Stimulated activated CD8-positive, alpha-beta memory T cell treated with anti-CD3 and anti-CD28 coated beads, Interleukin-7, amount 100 ng/mL, for 1 hour (primary cell): ENCODE results near the gene ARHGEF7.
"Not testable (repeated sequence)": the region's sequence is repeated elsewhere in the genome, so short reads cannot be mapped to it uniquely, and the experiment has no call there.

ENCODE experiments used
- DNase-seq, 2 donors: peaks; one replicate each; pipeline ENCODE4 v3.0.0-alpha.2; 2020; ENCODE audit warnings: low read depth in 2 of 2

Gene ARHGEF7

GRCh38 chr13:111198732-111199378 is 83.7 kb downstream of the ARHGEF7 start:
- not testable (repeated sequence) for DNase-seq

- no peak for DNase-seq
Observed at GRCh38 chr13:111201304-111201940, 86.3 kb downstream of the ARHGEF7 start.

GRCh38 chr13:111202156-111202621 is 87.1 kb downstream of the ARHGEF7 start:
- DNase-seq, result no peak

GRCh38 chr13:111202745-111203144 is 87.6 kb downstream of the ARHGEF7 start:
- no peak for DNase-seq

- DNase-seq, result no peak
Observed at GRCh38 chr13:111203736-111204389, 88.8 kb downstream of the ARHGEF7 start.

- DNase-seq, result no peak
Observed at GRCh38 chr13:111204438-111205177, 89.5 kb downstream of the ARHGEF7 start.

- no peak for DNase-seq
Observed at GRCh38 chr13:111206148-111206547, 91.0 kb downstream of the ARHGEF7 start.

GRCh38 chr13:111209613-111210012 is 94.5 kb downstream of the ARHGEF7 start:
- DNase-seq, result no peak

- DNase-seq, result no peak
Observed at GRCh38 chr13:111210091-111210490, 95.0 kb downstream of the ARHGEF7 start.

GRCh38 chr13:111210544-111211469 is 95.7 kb downstream of the ARHGEF7 start:
- no peak for DNase-seq

- DNase-seq, result no peak
Observed at GRCh38 chr13:111211789-111212516, 96.8 kb downstream of the ARHGEF7 start.

- DNase-seq, result no peak
Observed at GRCh38 chr13:111212517-111212873, 97.4 kb downstream of the ARHGEF7 start.

- no peak for DNase-seq
Observed at GRCh38 chr13:111213964-111214726, 99.0 kb downstream of the ARHGEF7 start.

GRCh38 chr13:111215081-111216047 is 100.3 kb downstream of the ARHGEF7 start:
- no peak for DNase-seq

GRCh38 chr13:111216166-111216960 is 101.3 kb downstream of the ARHGEF7 start:
- DNase-seq, result peak in 1 of 2 donors; percentile 29

- no peak for DNase-seq
Observed at GRCh38 chr13:111217641-111218040, 102.5 kb downstream of the ARHGEF7 start.

- DNase-seq, result no peak
Observed at GRCh38 chr13:111219280-111219679, 104.2 kb downstream of the ARHGEF7 start.

- DNase-seq, result no peak
Observed at GRCh38 chr13:111219950-111220349, 104.8 kb downstream of the ARHGEF7 start.
